ENCODE measurements around the gene TREML2.

TREML2 gene

DNA sequence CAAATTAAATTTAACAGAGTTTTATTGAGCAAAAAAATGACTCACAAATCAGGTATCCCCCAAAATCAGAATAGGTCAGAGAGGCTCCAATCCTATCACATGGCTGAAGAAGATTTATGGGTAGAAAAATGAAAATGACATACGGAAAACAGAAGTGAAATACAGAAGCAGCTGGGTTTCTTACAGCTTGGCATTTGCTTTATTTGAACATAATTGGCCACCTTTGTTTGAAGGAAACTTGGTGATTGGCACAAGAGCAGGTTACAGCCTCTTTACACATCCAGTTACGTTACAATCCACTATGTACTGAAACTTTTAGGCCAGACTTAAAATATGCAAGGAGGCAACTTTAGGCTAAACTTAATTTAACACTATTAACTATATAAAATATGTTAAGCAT is 26.3 kb downstream of the TREML2 start:
- DNase-seq = no peak

DNA sequence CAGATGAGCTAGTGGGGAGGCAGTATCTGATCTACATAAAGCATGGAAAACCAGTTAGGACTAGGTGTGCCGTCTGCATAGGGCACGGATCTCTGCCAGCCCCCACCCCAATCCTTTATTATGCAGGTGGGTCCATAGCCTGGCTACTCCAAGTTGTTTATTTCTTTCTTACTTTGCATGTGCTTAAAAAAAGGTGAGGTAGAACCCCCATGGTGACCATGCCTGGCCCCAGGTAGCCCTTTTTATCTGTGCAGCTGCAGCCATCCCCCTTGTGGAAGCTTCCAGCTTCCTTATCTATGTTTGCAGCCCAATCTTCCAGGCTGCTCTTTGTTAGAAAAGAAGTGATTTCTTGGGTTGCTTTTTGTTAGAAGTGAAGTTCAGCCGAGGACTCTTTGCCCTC is 29.0 kb downstream of the TREML2 start:
- no peak for DNase-seq

DNA sequence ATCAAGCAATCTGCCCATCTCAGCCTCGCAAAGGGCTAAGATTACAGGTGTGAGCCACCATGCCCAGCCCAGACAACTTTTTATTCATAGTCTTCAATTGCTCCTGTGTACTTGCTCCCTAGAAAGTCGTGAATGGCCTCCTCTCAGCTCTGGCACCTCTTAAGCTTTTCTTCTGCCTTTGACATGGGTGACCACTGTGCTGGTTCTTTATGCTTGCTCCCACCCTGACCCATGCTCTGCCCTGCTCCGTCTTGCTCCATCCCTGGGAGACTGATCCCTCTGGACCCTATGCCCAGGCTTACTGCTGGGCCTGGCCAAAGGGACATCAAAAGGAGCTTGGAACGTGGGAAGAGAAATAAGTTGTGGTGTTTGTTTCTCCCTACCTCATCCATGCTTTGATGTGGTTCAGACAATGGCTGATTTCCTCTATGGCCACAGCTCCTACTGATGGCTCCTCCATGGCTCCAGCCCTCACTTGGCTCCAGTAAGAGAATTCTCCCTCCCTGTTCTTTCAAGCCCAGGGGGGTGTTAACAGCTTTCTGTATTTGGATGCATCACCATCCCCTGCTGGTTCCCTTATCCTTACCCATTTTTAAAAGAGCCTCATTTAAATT is 30.3 kb downstream of the TREML2 start:
- no peak for DNase-seq

DNA sequence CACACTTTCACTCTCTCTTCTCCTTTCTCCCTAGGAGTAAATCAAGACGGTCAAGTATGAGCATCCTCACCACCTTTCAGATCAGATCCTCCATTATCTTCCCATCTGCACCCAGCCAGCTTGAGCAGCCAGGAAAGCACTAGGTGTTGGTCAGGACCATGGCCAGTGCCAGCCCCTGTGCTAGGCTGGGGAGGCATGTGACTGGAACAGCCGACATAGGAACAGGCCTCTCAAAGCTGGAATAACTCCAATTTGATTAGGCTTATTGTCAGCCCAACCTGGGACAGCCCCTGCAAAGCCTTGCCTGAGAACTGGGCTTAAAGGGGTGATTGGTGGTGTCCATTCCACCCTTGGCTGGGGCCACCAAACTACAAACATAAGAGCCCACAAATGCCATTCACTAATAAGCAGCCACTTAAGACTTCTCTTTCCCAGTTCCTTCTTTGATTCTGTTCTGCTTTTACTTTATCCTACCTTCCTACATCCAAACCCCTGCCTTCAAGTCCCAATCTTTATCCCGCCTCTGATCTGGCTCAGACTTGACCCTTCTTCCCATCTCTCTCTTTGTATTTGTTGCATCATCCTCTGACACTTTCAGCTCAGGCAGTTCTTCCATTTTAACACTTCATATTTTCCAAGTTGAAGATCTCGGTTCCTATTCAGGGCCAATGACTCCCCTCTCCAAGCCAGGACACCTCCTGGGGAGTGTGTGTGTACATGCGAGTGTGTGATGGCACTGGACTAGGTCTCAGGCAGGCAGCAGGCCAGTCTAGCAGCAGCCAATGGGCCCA is 33.6 kb downstream of the TREML2 start:
- no peak for DNase-seq

- no peak for DNase-seq
These were observed 36.3 kb downstream of the TREML2 start for GRCh38 chr6:41164551-41165120.

DNA sequence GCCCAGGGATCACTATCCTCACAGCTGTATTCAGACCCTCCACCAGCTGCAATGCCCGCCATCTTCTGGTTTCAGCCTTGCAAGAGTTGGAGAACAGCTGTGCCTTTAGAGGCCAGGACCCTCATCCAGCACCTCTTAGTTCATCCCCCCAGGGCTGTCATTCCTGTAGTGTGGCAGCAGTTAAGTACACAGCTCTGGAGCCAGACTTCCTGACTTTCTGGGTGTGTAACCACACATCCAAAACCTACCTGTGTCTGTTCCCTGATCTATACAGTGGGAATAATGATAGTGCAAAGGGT is 37.6 kb downstream of the TREML2 start:
- no peak for DNase-seq

DNA sequence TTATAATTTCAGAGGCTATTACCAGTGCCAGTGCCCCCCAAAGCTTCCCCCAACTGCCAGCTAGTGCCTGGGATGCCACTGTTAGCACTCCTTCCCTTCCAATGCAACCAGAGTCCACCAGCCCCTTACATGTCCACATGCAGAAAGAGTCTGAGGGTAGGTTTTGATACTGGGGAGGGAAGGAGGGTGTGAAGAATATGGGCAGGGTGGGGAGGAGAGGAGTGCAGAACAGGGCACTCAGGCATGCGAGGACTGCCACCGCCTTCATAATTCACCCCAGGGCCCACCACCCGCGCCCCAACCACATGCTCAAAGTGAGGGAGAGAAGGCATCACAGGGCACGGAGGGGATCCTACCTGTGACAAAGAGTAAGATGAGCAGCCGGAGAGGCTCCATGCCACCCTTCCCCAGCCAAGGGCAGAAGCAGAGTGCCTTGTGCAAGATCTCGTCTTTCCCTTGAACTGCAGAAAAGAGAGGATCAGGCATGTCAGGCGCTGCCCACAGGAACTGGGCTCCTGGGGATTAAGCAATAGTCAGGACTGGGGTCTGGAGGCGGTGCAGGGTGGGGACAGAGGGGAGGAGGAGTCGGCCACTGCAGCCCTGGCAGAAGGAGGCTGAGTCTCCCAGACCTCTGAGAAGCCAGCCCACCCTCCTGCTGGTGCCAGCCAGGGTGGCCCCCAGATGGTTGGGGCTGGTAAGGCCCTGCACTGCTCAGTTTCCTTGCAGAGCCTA is 38.1 kb downstream of the TREML2 start, which contains the start of gene TREM2:
Gene TREM2, minus strand, starts transcription at position 430 of the 732 bp plus-strand sequence. Its CDS starts 34 bp downstream, at position 396.
- DNase-seq = no peak

- no peak for DNase-seq
These were observed 38.9 kb downstream of the TREML2 start for GRCh38 chr6:41161851-41162552.

DNA sequence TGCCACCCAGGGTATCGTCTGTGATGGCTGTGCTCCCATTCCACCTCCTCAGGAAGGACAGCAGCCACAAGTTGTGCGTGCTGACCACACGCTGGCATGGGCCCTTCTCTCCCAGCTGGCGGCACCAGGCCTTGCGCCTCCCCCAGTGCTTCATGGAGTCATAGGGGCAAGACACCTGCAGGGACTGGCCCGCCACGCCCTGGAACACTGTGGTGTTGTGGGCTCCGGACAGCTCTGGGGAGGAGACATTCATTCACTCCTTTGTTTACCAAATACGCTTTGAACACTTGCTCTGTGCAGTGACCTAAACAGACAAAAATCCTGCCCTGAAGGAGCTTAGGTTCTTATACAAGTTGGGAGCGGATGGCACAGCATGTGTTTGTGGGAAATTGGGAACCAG is 39.6 kb downstream of the TREML2 start:
- DNase-seq = no peak

- DNase-seq = no peak
These were observed 40.0 kb downstream of the TREML2 start for GRCh38 chr6:41160933-41161332.

DNA sequence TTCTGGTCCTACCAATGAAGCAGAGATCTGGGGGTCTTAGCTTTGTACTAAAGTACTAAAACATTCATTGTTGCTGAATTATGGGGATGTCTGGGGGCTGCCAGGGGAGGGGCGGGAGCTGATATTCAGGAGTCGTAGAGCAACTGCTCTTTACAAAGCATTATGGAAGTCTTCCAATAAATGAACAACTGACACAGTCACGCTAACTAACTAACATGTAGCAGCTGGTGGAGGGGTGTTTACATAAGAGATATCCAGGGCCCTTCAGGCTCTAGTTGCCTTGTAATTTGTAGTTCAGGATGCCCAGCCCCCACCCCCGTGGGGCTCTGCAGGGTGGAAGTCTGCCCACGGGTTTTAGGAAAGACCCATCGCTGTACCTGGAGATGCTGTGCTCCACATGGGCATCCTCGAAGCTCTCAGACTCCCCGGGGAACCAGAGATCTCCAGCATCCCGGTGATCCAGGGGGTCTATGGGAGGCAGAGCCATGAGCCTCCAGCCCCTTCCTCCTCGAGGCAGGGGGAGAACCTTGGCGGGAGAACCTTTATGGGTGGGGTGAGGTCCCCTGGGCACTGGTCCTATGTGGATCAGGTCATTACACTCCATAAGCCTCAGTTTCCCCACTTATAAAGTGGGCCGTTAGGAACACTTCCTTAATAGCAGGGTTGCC is 41.4 kb downstream of the TREML2 start:
- DNase-seq = peak; percentile 86

GRCh38 chr6:41157323-41157722 is 43.6 kb downstream of the TREML2 start:
- no peak for DNase-seq

DNA sequence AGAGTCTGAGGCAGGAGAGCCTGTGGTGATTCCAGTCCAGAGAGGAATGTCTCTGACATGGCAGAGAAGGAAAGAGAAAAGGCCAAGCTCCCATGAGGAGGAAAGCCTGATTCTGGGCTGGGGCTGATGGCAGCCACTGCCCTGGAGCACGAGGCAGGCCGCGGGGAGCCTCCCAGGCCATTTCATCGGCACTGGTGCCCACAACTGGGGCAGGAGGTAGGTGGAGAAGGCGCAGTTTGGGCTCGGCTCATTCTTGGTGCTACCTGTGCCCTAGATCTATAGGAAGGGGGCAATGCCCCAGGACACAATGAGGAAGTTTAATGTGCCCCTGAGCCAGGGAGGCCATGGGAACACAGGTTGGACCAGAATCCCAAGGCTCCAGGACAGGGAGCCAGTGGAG is 44.2 kb downstream of the TREML2 start:
- no peak for DNase-seq

DNA sequence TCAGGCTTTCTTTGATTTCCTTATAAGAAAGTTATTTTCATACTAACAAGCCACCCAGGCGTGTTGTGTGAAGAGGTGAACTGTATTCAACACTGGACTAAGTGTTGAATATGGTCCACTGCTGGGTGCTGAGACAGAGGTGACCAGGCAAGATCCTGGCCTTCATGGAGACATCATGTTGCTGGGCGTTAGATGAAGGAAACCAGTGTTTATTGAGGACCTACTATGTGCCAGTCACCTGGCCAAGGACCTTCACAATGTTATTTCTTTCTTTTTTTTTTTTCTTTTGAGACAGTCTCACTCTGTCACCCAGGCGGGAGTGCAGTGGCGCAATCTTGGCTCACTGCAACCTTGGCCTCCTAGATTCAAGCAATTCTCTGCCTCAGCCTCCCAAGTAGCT is 44.9 kb downstream of the TREML2 start:
- no peak for DNase-seq

DNA sequence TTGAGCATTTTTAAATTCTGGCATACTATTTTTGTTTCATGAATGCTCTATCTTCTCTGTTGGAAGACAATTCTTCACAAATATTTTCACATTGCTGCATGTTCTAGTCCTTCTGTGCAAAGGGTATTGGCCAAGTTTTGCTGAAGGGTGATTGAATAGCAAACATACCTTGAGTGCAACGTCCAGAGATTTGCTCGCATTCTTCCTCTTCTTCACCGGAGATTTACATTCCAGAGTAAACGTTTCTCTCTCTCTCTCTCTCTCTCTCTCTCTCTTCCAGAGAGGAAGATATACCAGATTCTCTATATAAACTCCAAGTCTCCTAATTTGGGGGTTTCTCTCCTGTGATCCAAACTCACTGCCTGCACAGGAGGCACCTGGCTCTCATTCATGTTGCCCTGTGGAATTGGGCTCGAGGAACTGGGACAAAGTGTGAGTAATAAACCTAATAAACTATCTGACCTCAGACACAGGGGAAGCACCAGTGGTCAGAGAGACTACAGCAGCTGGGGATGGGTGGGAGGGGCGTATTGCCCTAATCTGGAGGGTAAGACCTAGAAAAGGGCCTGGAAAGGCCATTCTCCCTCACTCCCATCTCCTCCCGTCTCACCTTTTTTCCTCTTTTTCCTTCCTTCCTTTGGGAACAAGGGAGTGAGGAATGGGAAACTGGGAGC is 45.7 kb downstream of the TREML2 start:
- DNase-seq = no peak

- no peak for DNase-seq
These were observed 46.8 kb downstream of the TREML2 start, which contains the start of gene TREML1 for GRCh38 chr6:41153992-41154625. Gene TREML1, minus strand, starts transcription at chr6:41154347. Its CDS starts 59 bp downstream, at chr6:41154288.

DNA sequence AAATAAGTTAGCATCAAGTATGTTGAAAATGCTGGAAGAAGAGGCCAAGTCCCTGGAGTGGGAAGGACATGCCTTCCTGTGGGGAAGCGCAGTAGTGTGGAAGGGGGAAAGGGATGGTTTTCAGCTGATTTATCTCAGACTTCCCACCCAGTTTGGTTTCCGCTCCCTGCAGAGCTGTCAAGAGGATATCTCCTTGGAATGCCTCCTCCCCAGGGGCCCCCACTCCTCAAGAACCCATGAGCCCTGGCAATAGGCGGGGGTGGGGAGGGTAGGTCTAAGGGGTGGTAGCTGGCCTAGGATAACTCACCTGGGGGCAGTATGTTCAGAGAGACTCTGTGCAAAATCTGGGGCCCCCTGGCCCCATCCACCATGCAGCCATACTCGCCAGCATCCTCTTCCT is 47.5 kb downstream of the TREML2 start:
- no peak for DNase-seq

DNA sequence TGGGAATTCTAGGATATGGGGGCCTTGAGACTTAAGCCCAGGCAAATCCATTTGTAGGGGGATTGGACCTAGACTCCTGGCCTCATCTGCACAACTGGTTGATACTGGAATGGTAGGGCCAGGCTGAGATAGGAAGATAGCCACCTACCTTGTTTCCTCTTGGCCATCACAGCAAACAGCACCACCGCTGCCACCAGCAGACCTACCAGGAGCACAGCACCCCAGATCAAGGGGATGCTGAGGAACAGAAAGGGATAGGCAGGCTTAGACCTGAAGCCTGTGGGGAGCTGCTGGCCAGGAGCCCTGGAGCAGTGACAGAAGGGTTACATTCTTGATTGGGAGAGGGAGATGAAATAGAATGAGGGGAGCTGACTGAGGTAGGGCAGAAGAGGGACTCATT is 50.3 kb downstream of the TREML2 start:
- DNase-seq = no peak

DNA sequence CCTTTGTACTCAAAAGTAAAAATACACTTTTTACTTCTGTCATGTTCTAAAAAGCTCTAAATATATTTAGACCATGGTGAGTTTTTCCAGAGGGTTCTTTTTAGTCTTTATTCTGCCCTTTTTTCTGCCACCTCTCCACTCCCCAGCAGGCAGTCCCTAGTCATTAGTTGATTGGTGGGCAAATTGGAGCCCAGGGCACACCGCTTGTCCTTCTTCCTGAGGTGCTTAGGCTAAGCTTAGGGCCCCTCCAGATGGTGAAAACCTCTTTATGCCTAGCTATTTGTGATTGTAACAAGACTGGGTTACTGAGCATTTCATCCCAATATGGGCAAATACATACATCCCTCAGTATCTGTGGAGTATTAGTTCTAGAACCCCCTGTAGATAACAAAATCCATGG is 53.0 kb downstream of the TREML2 start:
- DNase-seq = no peak

Measured in NCI-H2029 treated with DMSO at 0.1 percent for 48 hours (cell line).